HG02763 (cell line): ENCODE measurements around the gene RABGAP1L.
"Not testable (repeated sequence)": the region's sequence is repeated elsewhere in the genome, so short reads cannot be mapped to it uniquely, and the experiment has no call there.

Experiments
- ATAC-seq: cut with Tn5 transposase; IDR thresholded peaks from one replicate; pipeline ENCODE4 v1.9.1; 2021; ENCODE audit warnings: mild to moderate bottlenecking, moderate library complexity; ENCODE audit not compliant: unreplicated experiment

The RABGAP1L gene

GRCh38 chr1:174153085-174153824 lies 6.1 kb upstream of the RABGAP1L start:
- no peak for ATAC-seq

GRCh38 chr1:174153825-174154107 lies 5.6 kb upstream of the RABGAP1L start:
- ATAC-seq: no peak

- no peak for ATAC-seq
These were observed 2.9 kb upstream of the RABGAP1L start for GRCh38 chr1:174156437-174156836.

- peak; percentile 31 for ATAC-seq
These were observed 2.0 kb upstream of the RABGAP1L start for GRCh38 chr1:174157157-174157806.

- ATAC-seq: no peak
These were observed 511 bp upstream of the RABGAP1L start for GRCh38 chr1:174158767-174159251.

- ATAC-seq: peak; percentile 12
These were observed 771 bp downstream of the RABGAP1L start for GRCh38 chr1:174160109-174160473.

GRCh38 chr1:174160603-174161002 lies 1.3 kb downstream of the RABGAP1L start:
- ATAC-seq: no peak

- ATAC-seq: no peak
These were observed 2.5 kb downstream of the RABGAP1L start for GRCh38 chr1:174161813-174162212.

GRCh38 chr1:174164826-174165225 lies 5.5 kb downstream of the RABGAP1L start:
- ATAC-seq: no peak

- ATAC-seq: no peak
These were observed 6.3 kb downstream of the RABGAP1L start for GRCh38 chr1:174165471-174166137.

- no peak for ATAC-seq
These were observed 7.4 kb downstream of the RABGAP1L start for GRCh38 chr1:174166530-174167264.

- ATAC-seq: no peak
These were observed 8.0 kb downstream of the RABGAP1L start for GRCh38 chr1:174167265-174167803.

- no peak for ATAC-seq
These were observed 10.0 kb downstream of the RABGAP1L start for GRCh38 chr1:174169342-174169741.

- ATAC-seq: no peak
These were observed 11.8 kb downstream of the RABGAP1L start for GRCh38 chr1:174171073-174171472.

GRCh38 chr1:174174461-174175329 lies 15.4 kb downstream of the RABGAP1L start:
- no peak for ATAC-seq

GRCh38 chr1:174178459-174178858 lies 19.1 kb downstream of the RABGAP1L start:
- not testable (repeated sequence) for ATAC-seq

- ATAC-seq: no peak
These were observed 30.2 kb downstream of the RABGAP1L start for GRCh38 chr1:174189428-174190062.

- ATAC-seq: no peak
These were observed 31.4 kb downstream of the RABGAP1L start for GRCh38 chr1:174190691-174191199.

GRCh38 chr1:174191349-174191862 lies 32.1 kb downstream of the RABGAP1L start:
- no peak for ATAC-seq
